A549 (cell line): ENCODE data around the gene ADIRF. TPM values are rescaled to one million over a fixed set of nuclear protein-coding genes. Genes with fewer than 3 reads are reported as not detected.

Experiments used
- ATAC-seq, 2 experiments: fragments of 200-7000 bp in 1 of 2; fragments of >200 bp in 1 of 2; cut with Nextera tagmentation in 1 of 2; cut with Tn5 transposase in 1 of 2; 3 replicates each; pipeline versions ENCODE4 v1.8.0 to v1.9.1; 2018 to 2020; ENCODE audit warnings: mild to moderate bottlenecking in 1 of 2, moderate library complexity in 1 of 2
- CTCF ChIA-PET: fragments of 300-600 bp; sonication (Branson Sonifier 250); formaldehyde crosslinking; extraction: SDS; loops from one replicate; lab custom pipeline; 2021; ENCODE audit warnings: antibody characterized with exemption, inconsistent platforms; lab: Yijun Ruan, JAX
- POLR2A ChIA-PET: fragments of 350-600 bp; formaldehyde crosslinking; extraction: SDS; loops from one replicate; lab custom pipeline; 2021; ENCODE audit warnings: antibody characterized with exemption, inconsistent platforms; lab: Yijun Ruan, JAX
- DNase-seq, 2 experiments: peaks; one replicate each; pipeline versions ENCODE4 v3.0.0 to v3.0.0-alpha.2; 2011 to 2016; ENCODE audit warnings: low read depth in 1 of 2, low spot score in 1 of 2
- FAIRE-seq: peaks from 2 replicates; lab custom pipeline; 2011; peaks lifted over from hg19 to GRCh38; lab: Jason Lieb, UNC
- H3K27ac ChIP-seq, 2 experiments: fragments of >200 bp; sonication (Bioruptor Twin); formaldehyde crosslinking; 3 replicates each; pipeline ENCODE4 v1.5.1; 2016 to 2017
- H3K4me1 ChIP-seq: fragments of >200 bp; sonication (Bioruptor Twin); formaldehyde crosslinking; 3 replicates; pipeline ENCODE4 v1.6.1; 2016
- H3K4me2 ChIP-seq: fragments of >200 bp; sonication (Bioruptor Twin); formaldehyde crosslinking; 3 replicates; pipeline ENCODE4 v1.6.1; 2016
- H3K4me3 ChIP-seq: fragments of >200 bp; sonication (Bioruptor Twin); formaldehyde crosslinking; 3 replicates; pipeline ENCODE4 v1.5.1; 2016
- H3K9me3 ChIP-seq: fragments of >200 bp; sonication (Bioruptor Twin); formaldehyde crosslinking; 3 replicates; pipeline ENCODE4 v1.6.1; 2016
- ATOH8 ChIP-seq: fragments of 250-450 bp; sonication (Bioruptor Pico); IDR thresholded peaks from 2 replicates; pipeline ENCODE4 v1.5.0; 2020; ENCODE audit warnings: low read depth, mild to moderate bottlenecking, moderate library complexity
- ELK1 ChIP-seq: fragments of 150-350 bp; IDR thresholded peaks from 2 replicates; pipeline ENCODE4 v1.6.1; 2014; ENCODE audit warnings: low read depth, mild to moderate bottlenecking, low read length
- EP300 ChIP-seq, 2 experiments: fragments of >200 bp; sonication (Bioruptor Twin); formaldehyde crosslinking; IDR thresholded peaks; 2 replicates in 1 of 2; 3 replicates in 1 of 2; pipeline ENCODE4 v1.6.1; 2016 to 2017
- FOSB ChIP-seq: fragments of 250-450 bp; sonication (Bioruptor Pico); IDR thresholded peaks from 2 replicates; pipeline ENCODE4 v1.5.0; 2020; ENCODE audit warnings: mild to moderate bottlenecking, moderate library complexity
- FOXS1 ChIP-seq: fragments of 250-450 bp; sonication (Bioruptor Pico); IDR thresholded peaks from 2 replicates; pipeline ENCODE4 v1.5.0; 2020; ENCODE audit warnings: mild to moderate bottlenecking, moderate library complexity
- HOXA7 ChIP-seq: fragments of 250-450 bp; sonication (Bioruptor Pico); IDR thresholded peaks from 2 replicates; pipeline ENCODE4 v1.5.0; 2020; ENCODE audit warnings: mild to moderate bottlenecking, moderate library complexity
- KDM1A ChIP-seq: fragments of 200-600 bp; sonication (generic); IDR thresholded peaks from 2 replicates; pipeline ENCODE4 v1.6.1; 2016; ENCODE audit warnings: low read depth, mild to moderate bottlenecking
- MYC ChIP-seq: IDR thresholded peaks from 2 replicates; pipeline ENCODE4 v1.6.1; 2012; ENCODE audit warnings: mild to moderate bottlenecking, inconsistent platforms, low read length, improper control_type of control experiment, borderline replicate concordance
- PHF8 ChIP-seq: fragments of 200-600 bp; sonication (generic); IDR thresholded peaks from 2 replicates; pipeline ENCODE4 v1.6.1; 2016; ENCODE audit warnings: low read depth, mild to moderate bottlenecking, antibody characterized with exemption, moderate library complexity, borderline replicate concordance
- RFX5 ChIP-seq: fragments of 450-650 bp; IDR thresholded peaks from 2 replicates; pipeline ENCODE4 v1.7.1; 2014; ENCODE audit warnings: antibody characterized with exemption, mild to moderate bottlenecking, moderate library complexity
- TP53 ChIP-seq: fragments of 250-450 bp; sonication (Bioruptor Pico); IDR thresholded peaks from 2 replicates; pipeline ENCODE4 v1.5.0; 2021; ENCODE audit warnings: mild to moderate bottlenecking, moderate library complexity
- ZSCAN20 ChIP-seq: fragments of 250-450 bp; sonication (Bioruptor Pico); IDR thresholded peaks from 2 replicates; pipeline ENCODE4 v1.8.0; 2022; ENCODE audit warnings: mild to moderate bottlenecking, moderate library complexity
- WGBS: methylation state at CpG from one replicate; pipeline ENCODE4 v1.1.6; 2017; ENCODE audit errors: missing lambda C conversion rate; 5-methylcytosine and 5-hydroxymethylcytosine counted together
- polyA plus RNA-seq, 4 experiments: library from polyadenylated mRNA; depleted of rRNA in 3 of 4; stranded (reverse); fragments of >200 nt; fragmentation: RNase III in 1 of 4; extraction: RNeasy Plus Mini Kit Qiagen cat#74134 plus additional on column Dnase treatment in 1 of 4; gene quantifications; 2 replicates in 3 of 4; 3 replicates in 1 of 4; pipeline ENCODE4 v1.2.3, GENCODE V29; 2011 to 2017
- TF ChIP-seq, protein P1 (sequence below): fragments of >200 bp; sonication (Bioruptor Twin); formaldehyde crosslinking; IDR thresholded peaks from 3 replicates; pipeline ENCODE4 v1.5.1; 2016
- TF ChIP-seq, protein P2 (sequence below): fragments of 450-650 bp; IDR thresholded peaks from 2 replicates; pipeline ENCODE4 v1.6.1; 2014; ENCODE audit warnings: antibody characterized with exemption
- TF ChIP-seq, protein P3 (sequence below): fragments of >200 bp; sonication (Bioruptor Twin); formaldehyde crosslinking; IDR thresholded peaks from 2 replicates; pipeline ENCODE4 v1.6.1; 2016

Gene ADIRF
- polyA plus RNA-seq, 2 of the 4 experiments (the other 2 are of a cell fraction), result not detected

DNA sequence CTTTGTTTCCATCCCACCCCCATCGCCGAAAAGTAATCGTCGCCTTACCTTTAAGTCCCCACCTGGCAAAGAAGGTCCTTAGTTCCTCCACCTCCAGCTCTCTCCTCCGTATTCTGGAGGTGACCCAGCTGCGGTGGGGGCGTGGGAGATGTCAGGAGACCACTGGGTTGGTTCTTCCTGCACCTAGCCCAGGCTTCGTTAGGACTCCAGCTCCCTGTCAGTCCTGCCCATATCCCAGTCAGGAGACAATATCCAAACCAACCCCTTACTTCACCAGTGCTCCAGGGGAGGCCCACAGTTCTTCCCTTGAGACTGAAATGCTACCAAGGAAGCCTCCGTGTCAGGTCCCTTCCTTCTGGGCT is 693 bp downstream of the ADIRF start:
- Histone ChIP-seq H3K4me3 (no peak overlapping the region), H3K27ac (no peak overlapping the region), H3K4me2 (no peak overlapping the region), H3K9me3 (no peaks in the 10 kb centered on the region), H3K4me1 (peaks cover 37% of the 10 kb centered on the region)
- WGBS, result 96% methylated on average over 9 of the region's 9 CpGs
- ChIA-PET CTCF (interaction anchor here (1.2 to 7.2 kb wide), 6 partner anchors 11 to 284 kb away, joined by 3 to 57 read pairs (median 24); partner anchors contain the start of genes MMRN2 and SNCG), POLR2A (interaction anchor here (1.2 kb wide), 1 partner anchor 127 kb away, joined by 5 read pairs; the partner anchor contains the start of genes GLUD1 and SHLD2)
- DNase-seq (no peak), FAIRE-seq (no peak), ATAC-seq (no peak)
- TF ChIP-seq HOXA7 (CRISPR knock-in tag) (no peak), FOSB (no peak), MYC (no peak), ATOH8 (CRISPR knock-in tag) (no peak)
- TF ChIP-seq, protein P1, sequence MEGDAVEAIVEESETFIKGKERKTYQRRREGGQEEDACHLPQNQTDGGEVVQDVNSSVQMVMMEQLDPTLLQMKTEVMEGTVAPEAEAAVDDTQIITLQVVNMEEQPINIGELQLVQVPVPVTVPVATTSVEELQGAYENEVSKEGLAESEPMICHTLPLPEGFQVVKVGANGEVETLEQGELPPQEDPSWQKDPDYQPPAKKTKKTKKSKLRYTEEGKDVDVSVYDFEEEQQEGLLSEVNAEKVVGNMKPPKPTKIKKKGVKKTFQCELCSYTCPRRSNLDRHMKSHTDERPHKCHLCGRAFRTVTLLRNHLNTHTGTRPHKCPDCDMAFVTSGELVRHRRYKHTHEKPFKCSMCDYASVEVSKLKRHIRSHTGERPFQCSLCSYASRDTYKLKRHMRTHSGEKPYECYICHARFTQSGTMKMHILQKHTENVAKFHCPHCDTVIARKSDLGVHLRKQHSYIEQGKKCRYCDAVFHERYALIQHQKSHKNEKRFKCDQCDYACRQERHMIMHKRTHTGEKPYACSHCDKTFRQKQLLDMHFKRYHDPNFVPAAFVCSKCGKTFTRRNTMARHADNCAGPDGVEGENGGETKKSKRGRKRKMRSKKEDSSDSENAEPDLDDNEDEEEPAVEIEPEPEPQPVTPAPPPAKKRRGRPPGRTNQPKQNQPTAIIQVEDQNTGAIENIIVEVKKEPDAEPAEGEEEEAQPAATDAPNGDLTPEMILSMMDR, result no peak

DNA sequence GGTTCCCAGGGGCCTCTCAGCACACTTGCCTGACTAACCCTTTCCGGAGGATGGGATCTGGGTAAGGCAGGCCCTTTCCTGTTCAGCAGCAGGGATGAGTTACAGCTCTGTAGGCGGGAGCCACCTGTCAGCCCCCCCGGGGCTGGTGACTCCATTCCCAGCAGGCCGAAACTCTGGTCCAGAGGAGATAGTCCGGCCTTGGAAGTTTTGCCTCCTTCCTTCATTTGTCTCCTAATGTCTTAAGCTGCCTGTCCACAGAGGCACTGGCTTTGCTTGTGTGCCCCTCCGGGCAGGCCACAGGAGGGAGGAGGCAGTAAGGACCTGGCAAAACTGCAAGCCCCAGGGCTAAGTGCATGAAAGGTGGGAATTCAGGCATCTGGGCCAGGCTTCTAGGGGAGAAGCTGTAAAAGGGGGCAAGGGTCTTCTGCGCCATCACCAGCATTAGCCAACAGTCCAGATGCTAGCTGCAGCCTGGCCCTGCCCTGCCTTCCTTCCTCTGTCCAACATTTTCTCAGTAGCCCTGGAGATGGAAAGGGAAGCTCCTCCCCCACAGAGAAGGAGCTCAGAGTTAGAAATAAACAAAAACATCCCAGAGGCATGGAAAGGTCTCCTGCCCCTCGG is 1.2 kb downstream of the ADIRF start:
- ChIA-PET POLR2A (interaction anchor here (0.7 to 1.6 kb wide), 5 partner anchors 10 to 213 kb away, joined by 3 to 6 read pairs (median 5); partner anchors contain the start of genes BMPR1A, GLUD1 and SHLD2), CTCF (interaction anchor here (1.9 to 7.2 kb wide), 5 partner anchors 11 to 30 kb away, joined by 4 to 57 read pairs (median 24); partner anchors contain the start of genes MMRN2 and SNCG)
- ATAC-seq (no peak), DNase-seq (no peak), FAIRE-seq (no peak)
- H3K4me1 ChIP-seq, result peaks cover 41% of the 10 kb centered on the region
- WGBS, result 85% methylated on average over 8 of the region's 8 CpGs
- H3K9me3 ChIP-seq, result no peaks in the 10 kb centered on the region
- H3K27ac ChIP-seq, result peak overlapping the region; percentile 87 to 96; a peak in 4 of 6 replicates
- TF ChIP-seq PHF8 (no peak), ELK1 (no peak), RFX5 (no peak), FOXS1 (CRISPR knock-in tag) (no peak), EP300 (IDR thresholded peaks at IDR 0.05) (no peak), ATOH8 (CRISPR knock-in tag) (no peak), ZSCAN20 (CRISPR knock-in tag) (no peak), TP53 (CRISPR knock-in tag) (no peak), KDM1A (no peak)
- TF ChIP-seq, protein P2, sequence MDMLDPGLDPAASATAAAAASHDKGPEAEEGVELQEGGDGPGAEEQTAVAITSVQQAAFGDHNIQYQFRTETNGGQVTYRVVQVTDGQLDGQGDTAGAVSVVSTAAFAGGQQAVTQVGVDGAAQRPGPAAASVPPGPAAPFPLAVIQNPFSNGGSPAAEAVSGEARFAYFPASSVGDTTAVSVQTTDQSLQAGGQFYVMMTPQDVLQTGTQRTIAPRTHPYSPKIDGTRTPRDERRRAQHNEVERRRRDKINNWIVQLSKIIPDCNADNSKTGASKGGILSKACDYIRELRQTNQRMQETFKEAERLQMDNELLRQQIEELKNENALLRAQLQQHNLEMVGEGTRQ, result no peak
- TF ChIP-seq, protein P3, sequence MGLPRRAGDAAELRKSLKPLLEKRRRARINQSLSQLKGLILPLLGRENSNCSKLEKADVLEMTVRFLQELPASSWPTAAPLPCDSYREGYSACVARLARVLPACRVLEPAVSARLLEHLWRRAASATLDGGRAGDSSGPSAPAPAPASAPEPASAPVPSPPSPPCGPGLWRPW, result no peak
- peak overlapping the region; percentile 88 for H3K4me2 ChIP-seq
- H3K4me3 ChIP-seq, result no peak overlapping the region
